Ascending aorta (tissue), 2 donors: ENCODE data around the gene BIRC5. TPM values are rescaled to one million over a fixed set of nuclear protein-coding genes. Genes with fewer than 3 reads are reported as not detected.

Experiments
- DNase-seq, 2 donors: peaks; one replicate each; pipeline ENCODE4 v3.0.0-alpha.2; 2019; ENCODE audit warnings: low spot score in 2 of 2
- H3K27ac ChIP-seq, 2 donors: fragments of 200-600 bp; sonication (generic); one replicate each; pipeline ENCODE4 v1.5.1; 2016 to 2017; ENCODE audit warnings: mild to moderate bottlenecking in 1 of 2
- H3K27me3 ChIP-seq: fragments of 200-600 bp; sonication (generic); one replicate; pipeline ENCODE4 v1.5.1; 2017
- H3K36me3 ChIP-seq, 2 donors: fragments of 200-600 bp; sonication (generic); one replicate each; pipeline ENCODE4 v1.5.1; 2016
- H3K4me1 ChIP-seq, 2 donors: fragments of 200-600 bp; sonication (generic); one replicate each; pipeline ENCODE4 v1.5.1; 2016 to 2017; ENCODE audit warnings: mild to moderate bottlenecking in 1 of 2
- H3K4me3 ChIP-seq, 2 donors: fragments of 200-600 bp; sonication (generic); one replicate each; pipeline ENCODE4 v1.5.1; 2016 to 2017; ENCODE audit warnings: mild to moderate bottlenecking in 1 of 2
- H3K9me3 ChIP-seq, 2 donors: fragments of 200-600 bp; sonication (generic); one replicate each; pipeline ENCODE4 v1.5.1; 2016
- CTCF ChIP-seq, 3 experiments: fragments of 200-600 bp in 2 of 3; fragments of 450-650 bp in 1 of 3; sonication (generic) in 2 of 3; IDR thresholded peaks; one replicate each; pipeline ENCODE4 v1.5.1; 2016 to 2019; ENCODE audit warnings: antibody characterized with exemption in 3 of 3, mild to moderate bottlenecking in 1 of 3, moderate library complexity in 1 of 3
- intact Hi-C: fragments of 100-400 bp; cut with DNase I; formaldehyde crosslinking; loops from one replicate; pipeline ENCODE4 v1.15.1; 2023
- total RNA-seq: library from RNA; depleted of rRNA; stranded (reverse); fragments of >200 nt; gene quantifications from one replicate; pipeline ENCODE4 v1.1.0, GENCODE V29; 2016

The BIRC5 gene
- total RNA-seq, 1 donor from 2014 or later, result 0.11 TPM

- DNase-seq, result no peak
- Histone ChIP-seq H3K36me3 (peaks cover 3% of the 10 kb centered on the region in 2 donors), H3K27ac (no peak overlapping the region), H3K4me1 (peaks cover 13 to 24% of the 10 kb centered on the region in 2 donors), H3K4me3 (peak overlapping the region; percentile 50 to 62), H3K27me3 (no peaks in the 10 kb centered on the region), H3K9me3 (no peaks in the 10 kb centered on the region)
- TF ChIP-seq CTCF (IDR thresholded peaks at IDR 0.05), result no peak
- intact Hi-C loops, result no loop called here
Observed at GRCh38 chr17:78185981-78186691, 27.9 kb upstream of the BIRC5 start.

GRCh38 chr17:78186692-78187595, 27.1 kb upstream of the BIRC5 start, which contains the start of the genes AFMID and TK1:
Gene AFMID, plus strand, starts transcription at chr17:78187362. Its CDS starts 9 bp downstream, at chr17:78187371.
Gene TK1, minus strand, starts transcription at chr17:78187052. Its CDS starts 58 bp downstream, at chr17:78186994.
- Histone ChIP-seq H3K9me3 (no peaks in the 10 kb centered on the region), H3K4me1 (peaks cover 13 to 22% of the 10 kb centered on the region in 2 donors), H3K27me3 (no peaks in the 10 kb centered on the region), H3K36me3 (peaks cover 3 to 11% of the 10 kb centered on the region in 2 donors), H3K4me3 (peak within 1 kb of the TSS; percentile 50 to 62), H3K27ac (peak within 1 kb of the TSS; percentile 1 to 65)
- TF ChIP-seq CTCF (IDR thresholded peaks at IDR 0.05), result peak; percentile 81 to 90 (median 85)
- DNase-seq, result peak; percentile 83 to 98
- intact Hi-C loops, result loop anchor here (1.0 kb wide), 1 partner anchor 19 kb away; the partner anchor contains the start of gene SYNGR2

- no peak for TF ChIP-seq CTCF (IDR thresholded peaks at IDR 0.05)
- H3K27me3 ChIP-seq, result no peaks in the 10 kb centered on the region
- H3K9me3 ChIP-seq, result no peaks in the 10 kb centered on the region
- H3K4me3 ChIP-seq, result no peak overlapping the region
- no peak overlapping the region for H3K27ac ChIP-seq
- peaks cover 0 to 2% of the 10 kb centered on the region in 2 donors for H3K4me1 ChIP-seq
- no peak for DNase-seq
- H3K36me3 ChIP-seq, result peaks cover 0 to 11% of the 10 kb centered on the region in 2 donors
- intact Hi-C loops, result no loop called here
Observed at GRCh38 chr17:78196716-78197115, 17.3 kb upstream of the BIRC5 start.

GRCh38 chr17:78197147-78197832, 16.8 kb upstream of the BIRC5 start:
- intact Hi-C loops, result no loop called here
- H3K4me1 ChIP-seq, result peaks cover 0 to 2% of the 10 kb centered on the region in 2 donors
- no peaks in the 10 kb centered on the region for H3K27me3 ChIP-seq
- peaks cover 0 to 8% of the 10 kb centered on the region in 2 donors for H3K36me3 ChIP-seq
- no peaks in the 10 kb centered on the region for H3K9me3 ChIP-seq
- H3K4me3 ChIP-seq, result no peak overlapping the region
- TF ChIP-seq CTCF (IDR thresholded peaks at IDR 0.05), result no peak
- no peak for DNase-seq
- no peak overlapping the region for H3K27ac ChIP-seq

GRCh38 chr17:78200451-78200850, 13.6 kb upstream of the BIRC5 start:
- no peak for TF ChIP-seq CTCF (IDR thresholded peaks at IDR 0.05)
- Histone ChIP-seq H3K36me3 (peaks cover 0 to 4% of the 10 kb centered on the region in 2 donors), H3K27me3 (no peaks in the 10 kb centered on the region), H3K4me3 (no peak overlapping the region), H3K4me1 (peaks cover 0 to 2% of the 10 kb centered on the region in 2 donors), H3K9me3 (no peaks in the 10 kb centered on the region), H3K27ac (peak overlapping the region in 1 of 2 donors; percentile 68)
- DNase-seq, result no peak
- intact Hi-C loops, result no loop called here
